ENCODE data around the gene RAD21L1. TPM values are rescaled to one million over a fixed set of nuclear protein-coding genes. Genes with fewer than 3 reads are reported as not detected.

The RAD21L1 gene
- total and polyA plus RNA-seq, 2 of the 8 experiments (the other 6 are each of a cell fraction or from before 2014, with no cell fraction given): 0.06 to 0.26 TPM

GRCh38 chr20:1225783-1226654 is at the start of gene RAD21L1 (continued):
- TF ChIP-seq TBP (IDR thresholded peaks at IDR 0.05; ENCODE audit: low read depth, low read length) (peak; percentile 39; the same call in 1 of the 2 replicates), CREB1 (IDR thresholded peaks at IDR 0.05) (peak; percentile 51; the same call in 1 of the 2 replicates)
- TF ChIP-seq, protein P1, sequence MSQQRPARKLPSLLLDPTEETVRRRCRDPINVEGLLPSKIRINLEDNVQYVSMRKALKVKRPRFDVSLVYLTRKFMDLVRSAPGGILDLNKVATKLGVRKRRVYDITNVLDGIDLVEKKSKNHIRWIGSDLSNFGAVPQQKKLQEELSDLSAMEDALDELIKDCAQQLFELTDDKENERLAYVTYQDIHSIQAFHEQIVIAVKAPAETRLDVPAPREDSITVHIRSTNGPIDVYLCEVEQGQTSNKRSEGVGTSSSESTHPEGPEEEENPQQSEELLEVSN (IDR thresholded peaks at IDR 0.05): peak; percentile 82

Measured in H1 (cell line).